A204.1 (cell line): ENCODE measurements around the gene ZDHHC7.
"Not testable (repeated sequence)": the region's sequence is repeated elsewhere in the genome, so short reads cannot be mapped to it uniquely, and the experiment has no call there.

Experiments
- FAIRE-seq: peaks from 2 replicates; lab custom pipeline; 2012; peaks lifted over from hg19 to GRCh38; lab: Jason Lieb, UNC

ZDHHC7 gene

DNA sequence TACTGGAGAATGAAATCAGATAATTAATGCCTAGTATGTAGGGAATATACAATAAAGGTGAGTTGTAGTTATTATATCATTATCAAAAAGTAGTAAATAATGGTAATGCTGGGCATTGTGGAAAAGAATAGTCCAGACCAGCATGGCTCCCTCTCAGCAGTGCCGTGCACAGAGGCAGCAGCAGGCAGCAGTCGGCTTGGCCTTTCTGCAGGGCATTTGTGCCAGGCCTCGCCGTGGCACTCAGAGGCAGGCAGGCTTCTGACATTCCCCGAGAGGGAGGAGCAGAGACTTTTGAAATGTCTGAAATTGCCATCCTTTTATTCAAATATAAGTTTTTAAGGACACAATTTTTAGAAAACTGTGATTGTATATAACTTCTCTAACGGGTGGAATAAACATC lies 31.3 kb upstream of the ZDHHC7 start:
- FAIRE-seq: no peak

DNA sequence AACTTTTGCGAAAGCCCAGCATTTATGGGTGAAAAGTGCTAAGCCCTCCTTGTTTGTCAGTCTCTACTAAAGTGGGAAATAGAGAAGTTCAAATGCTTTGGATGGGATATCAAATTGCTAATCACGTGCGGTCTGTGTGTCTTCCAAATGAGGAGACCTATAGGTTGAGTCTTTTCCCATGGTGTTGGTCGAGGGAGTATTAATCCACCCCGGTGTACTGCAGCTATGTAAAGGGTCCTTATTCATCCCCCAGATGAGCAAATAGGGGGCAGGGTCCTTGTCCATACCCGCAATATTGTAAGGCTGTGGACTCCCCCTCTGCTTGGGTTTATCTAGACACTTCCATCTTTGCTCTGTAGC lies 30.8 kb upstream of the ZDHHC7 start:
- FAIRE-seq: no peak

- no peak for FAIRE-seq
Measured at GRCh38 chr16:85041219-85042166, 30.2 kb upstream of the ZDHHC7 start.

DNA sequence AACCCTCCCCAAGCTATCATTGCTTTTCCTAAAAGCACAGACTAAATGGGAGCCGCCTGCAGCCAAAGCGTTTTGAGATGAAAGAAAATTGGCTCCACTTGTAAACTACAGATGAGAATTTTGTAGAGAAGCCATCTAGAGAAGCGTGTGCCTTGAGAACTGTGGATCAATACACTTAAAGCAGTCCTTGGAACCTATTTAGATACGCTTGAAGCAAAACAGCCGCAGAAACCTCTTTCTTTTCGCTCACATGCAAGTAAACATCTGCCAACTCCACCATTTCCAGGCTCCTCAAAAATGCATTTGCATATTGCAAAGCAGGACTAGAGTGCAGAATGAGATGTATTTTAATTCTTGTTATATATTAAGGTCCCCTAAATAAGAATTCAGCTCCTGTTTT lies 29.4 kb upstream of the ZDHHC7 start:
- FAIRE-seq: no peak

DNA sequence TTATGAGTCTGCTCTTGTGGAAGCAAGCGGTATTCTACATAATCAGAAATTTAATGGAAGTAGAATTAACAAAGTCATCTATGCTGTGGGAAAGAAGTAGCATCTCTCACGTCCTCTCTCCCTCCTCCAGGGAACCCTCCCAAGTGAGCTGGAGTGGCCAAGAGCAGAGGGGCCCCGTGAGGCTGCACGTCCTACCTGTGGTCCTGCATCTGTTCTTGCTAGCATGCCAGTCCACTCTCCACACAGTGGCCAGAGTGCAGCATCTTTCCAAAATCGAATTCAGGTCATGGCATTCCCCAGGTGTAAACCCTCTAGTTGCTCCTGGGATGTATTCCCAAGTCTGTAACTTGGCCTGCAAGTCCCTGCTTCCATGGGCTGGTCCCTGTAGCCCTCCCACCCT lies 26.4 kb upstream of the ZDHHC7 start:
- no peak for FAIRE-seq

DNA sequence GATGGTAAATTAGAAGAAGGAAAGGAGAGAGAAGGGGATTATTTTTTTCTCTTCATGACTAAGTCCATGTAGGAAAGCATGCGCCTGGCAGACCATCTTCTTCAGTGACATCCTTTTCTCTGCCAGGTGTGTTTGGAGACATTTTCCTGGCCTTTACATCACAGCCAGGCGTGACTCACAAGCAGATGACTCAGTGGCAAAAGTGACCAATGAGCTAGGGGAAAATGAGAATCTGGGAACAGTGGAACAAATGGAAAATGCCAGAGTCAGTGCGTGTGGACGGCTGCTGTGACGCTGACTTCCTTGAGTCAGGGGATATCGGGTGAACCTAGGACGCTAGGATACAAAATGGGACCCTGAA lies 25.7 kb upstream of the ZDHHC7 start:
- FAIRE-seq: no peak

DNA sequence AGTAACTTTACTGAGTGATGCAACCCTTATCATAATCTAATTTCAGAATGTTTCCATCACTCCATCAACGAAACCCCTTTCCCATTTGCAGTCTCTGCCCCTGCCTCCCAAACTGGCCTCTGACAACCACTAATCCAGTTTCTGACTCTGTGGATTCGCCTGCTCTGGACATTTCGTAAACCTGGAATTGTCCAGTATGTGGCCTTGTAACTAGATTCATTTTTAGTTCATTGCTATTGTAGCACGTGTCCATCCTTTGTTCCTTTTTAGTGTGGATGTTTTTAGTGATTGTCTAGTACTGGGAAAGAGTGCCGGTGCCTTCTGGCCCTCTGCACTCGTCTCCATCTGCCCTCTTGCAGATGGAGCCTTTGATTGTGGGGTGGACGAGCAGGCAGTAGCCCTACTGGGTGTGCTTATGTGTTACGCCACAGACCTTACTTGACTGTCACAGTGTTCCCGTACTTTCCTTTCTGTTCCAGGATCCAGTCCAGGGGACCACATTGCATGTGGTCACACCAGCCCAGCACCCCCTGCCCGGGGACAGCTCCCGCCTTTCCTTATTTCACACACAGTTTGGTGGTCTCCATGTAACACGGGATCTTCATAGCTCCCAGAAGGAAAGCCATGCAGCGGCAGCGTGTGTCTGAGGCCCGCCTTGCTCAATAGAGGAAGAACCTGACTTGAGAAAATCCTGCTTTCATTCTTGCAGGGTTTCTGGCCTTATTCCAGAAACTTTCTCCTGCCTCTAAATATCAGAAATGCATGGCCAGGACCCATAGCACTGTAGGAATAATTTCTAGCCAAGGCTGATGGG lies 25.1 kb upstream of the ZDHHC7 start:
- FAIRE-seq: no peak

GRCh38 chr16:85034591-85035433 lies 23.5 kb upstream of the ZDHHC7 start:
- no peak for FAIRE-seq

- FAIRE-seq: no peak
Measured at GRCh38 chr16:85033171-85033570, 21.8 kb upstream of the ZDHHC7 start.

DNA sequence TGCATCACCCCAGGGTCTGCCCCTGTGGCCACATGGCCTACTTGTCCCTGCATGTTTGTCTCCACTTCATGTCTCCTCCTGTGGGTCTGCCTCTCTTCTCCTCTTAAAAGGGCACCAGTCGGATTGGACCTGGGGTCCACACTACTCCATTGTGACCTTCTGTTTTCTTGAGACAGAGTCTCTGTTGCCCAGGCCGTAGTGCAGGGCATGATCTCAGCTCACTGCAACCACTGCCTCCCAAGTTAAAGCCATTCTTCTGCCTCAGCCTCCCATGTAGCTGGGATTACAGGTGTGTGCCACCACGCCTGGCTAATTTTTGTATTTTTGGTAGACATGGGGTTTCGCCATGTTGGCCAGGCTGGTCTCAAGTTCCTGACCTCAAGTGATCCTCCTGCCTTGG lies 20.9 kb upstream of the ZDHHC7 start:
- not testable (repeated sequence) for FAIRE-seq

DNA sequence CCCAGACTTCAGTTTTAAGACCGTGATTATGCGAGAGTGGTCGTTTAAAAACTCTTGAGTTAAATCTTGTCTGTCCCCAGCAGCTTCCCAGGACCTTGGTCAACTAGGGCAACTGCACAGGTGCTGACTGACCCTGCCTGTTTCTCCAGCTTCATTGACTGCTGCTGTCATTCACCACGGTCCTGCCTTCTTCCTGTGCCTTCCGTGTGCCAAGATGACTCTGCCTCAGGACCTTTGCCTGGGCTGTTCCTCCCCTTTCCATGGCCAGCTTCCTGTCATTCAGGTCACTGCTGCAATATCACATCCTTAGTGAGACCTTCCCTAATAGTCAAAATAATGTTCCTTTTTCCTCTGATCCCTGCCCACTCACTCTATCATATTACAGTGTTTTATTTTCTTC lies 20.1 kb upstream of the ZDHHC7 start:
- FAIRE-seq: no peak

GRCh38 chr16:85029981-85030401 lies 18.7 kb upstream of the ZDHHC7 start:
- no peak for FAIRE-seq

DNA sequence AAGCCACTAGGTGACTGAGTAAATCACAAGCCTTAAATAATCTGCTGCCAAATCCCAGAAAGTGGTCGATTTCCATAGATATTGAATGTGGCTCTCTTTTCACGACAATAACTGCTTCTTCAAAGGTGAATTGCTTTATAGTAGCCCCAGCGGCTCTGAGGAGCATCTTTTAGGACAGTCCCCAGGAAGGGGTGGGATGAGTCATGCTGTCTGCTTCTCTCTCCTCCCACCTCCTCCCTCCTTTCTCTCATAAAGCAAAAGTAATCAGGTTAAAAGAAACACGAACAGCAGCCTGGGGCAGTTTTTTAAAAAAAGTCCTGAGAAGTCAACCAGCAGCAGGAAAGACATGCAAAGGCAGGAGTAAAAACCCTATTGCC lies 18.1 kb upstream of the ZDHHC7 start:
- FAIRE-seq: no peak

DNA sequence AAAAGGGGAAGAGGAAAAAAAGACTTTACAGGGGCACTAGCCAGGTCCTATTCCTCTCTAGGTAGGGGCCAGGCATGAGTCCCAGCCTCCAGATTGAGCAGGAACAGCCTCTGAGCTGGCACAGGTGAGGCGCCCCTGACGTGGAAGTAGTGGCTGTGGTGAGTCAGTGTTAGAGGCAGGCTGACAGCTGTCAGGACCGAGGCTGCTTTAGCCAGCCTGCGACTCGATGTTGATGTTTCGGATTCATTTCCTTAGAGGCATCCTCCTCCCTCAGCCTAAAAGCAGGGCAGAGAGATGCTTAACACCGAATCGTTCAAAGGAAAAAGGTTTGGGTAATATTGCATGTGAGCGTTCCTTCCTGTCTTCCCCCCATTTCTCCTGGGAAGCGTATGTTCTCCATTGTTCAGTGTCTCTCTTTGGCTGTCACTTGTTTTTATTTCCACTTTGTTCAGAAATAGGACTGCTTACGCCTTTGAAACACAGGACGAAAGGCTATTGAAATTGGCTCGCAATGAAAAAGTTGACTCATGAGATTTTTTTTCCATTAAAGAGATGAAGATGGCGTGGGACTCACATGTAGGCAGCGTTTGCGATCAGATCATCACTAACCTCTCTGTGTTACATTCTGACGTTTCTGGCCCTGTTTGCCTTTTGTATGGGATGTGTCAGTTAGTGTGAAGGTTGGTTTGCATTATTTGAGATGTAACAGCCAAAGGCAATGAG lies 17.5 kb upstream of the ZDHHC7 start:
- no peak for FAIRE-seq

DNA sequence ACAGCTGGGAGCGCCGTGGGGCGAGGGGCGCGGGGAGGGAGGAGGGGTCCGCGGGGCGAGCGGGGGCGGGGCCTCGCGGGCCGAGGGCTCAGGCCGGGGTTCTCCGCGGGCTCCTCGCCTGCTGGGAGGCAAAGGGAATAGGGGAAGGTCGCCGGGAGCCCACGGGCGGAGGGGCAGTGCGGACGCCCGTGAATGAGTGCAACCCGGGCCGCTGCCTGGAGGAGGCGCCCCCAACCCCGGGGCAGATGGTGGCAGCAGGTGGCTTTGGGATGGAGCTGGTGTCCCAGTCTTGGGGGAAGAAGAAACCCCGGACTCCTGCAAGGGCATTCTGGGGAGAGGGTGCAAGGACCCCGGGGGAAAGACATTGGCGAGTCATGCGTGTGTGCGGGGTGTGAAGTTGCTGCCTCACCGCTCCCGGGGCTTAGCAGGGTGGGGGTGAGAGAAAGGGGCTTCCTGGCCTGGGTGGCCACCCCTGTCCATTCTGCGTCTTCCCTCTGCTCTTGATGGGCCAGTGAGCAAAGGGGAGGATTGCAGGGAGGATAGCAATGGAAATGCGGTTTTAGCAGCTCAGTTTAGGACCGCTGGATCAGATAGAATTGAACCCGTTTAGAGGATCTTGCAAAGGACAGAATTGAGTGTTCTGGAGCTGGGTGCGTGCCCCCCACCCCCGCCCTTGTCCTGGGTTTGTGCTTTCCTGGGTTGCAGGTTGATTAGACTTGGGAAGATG lies 16.8 kb upstream of the ZDHHC7 start:
- no peak for FAIRE-seq

DNA sequence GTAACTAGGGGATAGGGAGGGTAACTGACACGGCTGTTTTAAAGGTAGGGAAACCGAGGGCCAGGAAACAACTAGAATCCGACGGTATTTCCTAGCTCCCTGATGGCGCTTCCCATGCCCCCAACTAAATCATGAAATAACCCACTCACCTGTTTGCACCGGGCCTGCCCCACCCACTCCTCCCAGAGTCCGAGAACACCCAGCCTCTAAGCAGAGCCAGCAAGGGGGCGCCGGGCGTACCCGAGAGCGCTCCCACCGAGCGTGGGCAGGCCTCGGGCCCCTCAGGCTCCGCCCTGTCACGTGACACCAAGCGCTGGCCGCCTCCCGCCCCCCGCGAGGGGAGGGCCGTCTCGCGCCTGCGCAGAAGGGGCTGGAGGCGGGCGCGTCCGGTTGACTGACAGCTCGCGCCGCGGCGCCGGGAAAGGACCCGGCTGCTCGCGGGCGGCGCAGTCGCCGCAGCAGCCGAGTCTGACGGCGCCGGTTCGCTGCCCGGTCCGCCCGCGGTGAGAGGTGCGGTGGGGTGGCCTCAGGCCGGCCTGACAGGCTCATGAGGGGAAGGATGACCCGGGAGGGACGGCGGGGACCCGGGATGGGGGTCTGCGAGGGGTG lies 16.1 kb upstream of the ZDHHC7 start, which contains the start of gene KIAA0513:
TSS of gene KIAA0513 (plus strand) at position 447 of the 609 bp plus-strand sequence. CDS start 39,277 bp downstream, outside the sequence.
- no peak for FAIRE-seq

DNA sequence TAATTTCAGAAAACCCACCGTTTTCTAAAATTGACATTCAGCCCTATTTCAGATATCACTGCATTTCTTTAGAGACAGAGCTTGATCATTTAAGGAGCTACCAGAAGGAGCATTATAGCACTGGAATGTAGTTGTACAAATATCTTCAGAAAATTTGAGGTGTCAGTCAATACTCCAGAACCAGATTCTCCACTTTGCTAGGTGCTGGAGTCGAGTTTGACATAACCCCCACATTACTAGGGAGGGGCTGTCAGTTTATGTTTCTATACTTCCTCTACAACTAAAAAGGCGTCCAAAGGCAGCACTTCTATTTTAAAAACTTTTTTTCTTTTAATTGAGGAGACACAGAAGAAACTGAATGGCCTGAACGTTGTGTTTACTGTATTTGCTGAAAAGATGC lies 15.4 kb upstream of the ZDHHC7 start:
- FAIRE-seq: no peak

- no peak for FAIRE-seq
Measured at GRCh38 chr16:85025781-85026653, 14.7 kb upstream of the ZDHHC7 start.

GRCh38 chr16:85019659-85020245 lies 8.4 kb upstream of the ZDHHC7 start:
- no peak for FAIRE-seq
